NB4 (cell line): ENCODE results near the gene PSMB3.

ENCODE experiments used
- MYC ChIP-seq: IDR thresholded peaks from 2 replicates; pipeline ENCODE4 v1.6.1; 2011; ENCODE audit warnings: low read depth, low read length
- POLR2A ChIP-seq: IDR thresholded peaks from 2 replicates; pipeline ENCODE4 v1.6.1; 2011; ENCODE audit warnings: mild to moderate bottlenecking; ENCODE audit not compliant: insufficient read length; ENCODE audit errors: extremely low read depth
- TF ChIP-seq, protein P1 (sequence below): IDR thresholded peaks from one replicate; pipeline ENCODE4 v1.5.1; 2012; ENCODE audit warnings: low read depth, low read length
- TF ChIP-seq, protein P2 (sequence below): IDR thresholded peaks from 2 replicates; pipeline ENCODE4 v1.6.1; 2011; ENCODE audit warnings: low read depth, low read length

DNA sequence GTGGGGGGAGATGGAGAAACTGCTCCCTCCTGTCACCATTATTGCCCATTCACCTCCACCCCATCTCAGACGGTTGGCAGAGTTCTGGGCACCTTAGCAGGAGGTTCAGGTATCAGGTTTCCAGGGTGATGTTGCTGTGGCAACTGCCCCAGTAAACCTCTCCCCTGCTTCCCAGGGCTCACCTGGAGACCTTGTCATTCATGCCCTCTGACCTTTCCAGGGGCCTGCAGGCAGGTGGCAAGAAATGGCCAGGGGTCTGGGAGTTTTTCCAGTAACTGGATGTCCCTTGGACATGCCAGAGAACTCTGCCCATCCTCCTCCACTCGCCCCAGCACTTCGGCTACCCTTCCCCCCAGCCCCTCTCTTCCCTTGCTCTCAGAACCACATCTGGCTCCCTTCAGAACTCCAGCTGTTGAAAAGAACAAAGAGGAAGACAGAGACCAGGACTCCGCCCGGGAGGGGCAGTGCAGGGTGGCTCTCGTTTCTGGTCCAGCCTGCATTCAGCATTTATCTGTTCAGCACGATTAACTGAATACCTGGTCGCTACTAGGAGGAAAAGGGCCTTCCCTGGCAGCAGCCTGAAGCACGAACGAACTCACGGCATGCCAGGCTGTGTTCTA, 39.0 kb upstream of the PSMB3 start:
- TF ChIP-seq, protein P1, sequence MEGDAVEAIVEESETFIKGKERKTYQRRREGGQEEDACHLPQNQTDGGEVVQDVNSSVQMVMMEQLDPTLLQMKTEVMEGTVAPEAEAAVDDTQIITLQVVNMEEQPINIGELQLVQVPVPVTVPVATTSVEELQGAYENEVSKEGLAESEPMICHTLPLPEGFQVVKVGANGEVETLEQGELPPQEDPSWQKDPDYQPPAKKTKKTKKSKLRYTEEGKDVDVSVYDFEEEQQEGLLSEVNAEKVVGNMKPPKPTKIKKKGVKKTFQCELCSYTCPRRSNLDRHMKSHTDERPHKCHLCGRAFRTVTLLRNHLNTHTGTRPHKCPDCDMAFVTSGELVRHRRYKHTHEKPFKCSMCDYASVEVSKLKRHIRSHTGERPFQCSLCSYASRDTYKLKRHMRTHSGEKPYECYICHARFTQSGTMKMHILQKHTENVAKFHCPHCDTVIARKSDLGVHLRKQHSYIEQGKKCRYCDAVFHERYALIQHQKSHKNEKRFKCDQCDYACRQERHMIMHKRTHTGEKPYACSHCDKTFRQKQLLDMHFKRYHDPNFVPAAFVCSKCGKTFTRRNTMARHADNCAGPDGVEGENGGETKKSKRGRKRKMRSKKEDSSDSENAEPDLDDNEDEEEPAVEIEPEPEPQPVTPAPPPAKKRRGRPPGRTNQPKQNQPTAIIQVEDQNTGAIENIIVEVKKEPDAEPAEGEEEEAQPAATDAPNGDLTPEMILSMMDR: no peak
- TF ChIP-seq POLR2A (no peak), MYC (no peak)
- TF ChIP-seq, protein P2, sequence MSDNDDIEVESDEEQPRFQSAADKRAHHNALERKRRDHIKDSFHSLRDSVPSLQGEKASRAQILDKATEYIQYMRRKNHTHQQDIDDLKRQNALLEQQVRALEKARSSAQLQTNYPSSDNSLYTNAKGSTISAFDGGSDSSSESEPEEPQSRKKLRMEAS: no peak
